GM18868 (cell line): Measurements from ENCODE around the gene IFI44L.

ENCODE experiments used
- ATAC-seq: cut with Tn5 transposase; IDR thresholded peaks from one replicate; pipeline ENCODE4 v1.9.1; 2021; ENCODE audit warnings: mild to moderate bottlenecking, moderate library complexity; ENCODE audit not compliant: unreplicated experiment

The IFI44L gene

GRCh38 chr1:78640462-78640861 is 20.2 kb downstream of the IFI44L start:
- peak; percentile 91 for ATAC-seq

GRCh38 chr1:78641558-78641957 is 21.3 kb downstream of the IFI44L start:
- peak; percentile 47 for ATAC-seq

DNA sequence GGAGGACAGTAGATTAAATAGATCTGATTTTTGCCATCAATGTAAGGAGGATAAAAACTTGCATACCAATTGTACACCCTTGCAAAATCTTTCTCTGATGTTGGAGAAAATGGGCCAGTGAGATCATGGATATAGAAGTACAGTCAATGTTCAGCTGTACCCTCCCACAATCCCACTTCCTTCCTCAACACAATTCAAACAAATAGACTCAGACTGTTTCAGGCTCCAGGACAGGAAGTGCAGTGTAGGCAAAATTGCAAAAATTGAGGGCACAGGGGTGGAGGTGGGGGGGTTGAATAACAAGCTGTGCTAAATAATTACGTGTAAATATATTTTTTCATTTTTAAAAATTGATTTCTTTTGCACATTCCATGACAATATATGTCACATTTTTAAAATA is 25.5 kb downstream of the IFI44L start:
- no peak for ATAC-seq

DNA sequence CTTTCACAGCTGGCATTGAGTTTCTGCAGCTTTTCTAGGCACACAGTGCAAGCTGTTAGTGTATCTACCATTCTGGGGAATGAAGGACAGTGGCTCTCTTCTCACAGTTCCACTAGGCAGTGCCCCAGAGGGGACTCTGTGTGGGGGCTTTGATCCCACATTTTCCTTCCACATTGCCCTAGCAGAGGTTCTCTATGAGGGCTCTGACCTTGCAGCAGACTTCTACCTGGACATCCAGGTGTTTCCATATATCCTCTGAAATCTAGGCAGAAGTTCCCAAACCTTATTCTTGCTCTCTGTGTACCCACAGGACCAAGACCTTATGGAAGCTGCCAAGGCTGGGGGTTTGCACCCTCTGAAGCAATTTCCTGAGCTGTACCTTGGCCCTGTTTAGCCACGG is 27.0 kb downstream of the IFI44L start:
- no peak for ATAC-seq

DNA sequence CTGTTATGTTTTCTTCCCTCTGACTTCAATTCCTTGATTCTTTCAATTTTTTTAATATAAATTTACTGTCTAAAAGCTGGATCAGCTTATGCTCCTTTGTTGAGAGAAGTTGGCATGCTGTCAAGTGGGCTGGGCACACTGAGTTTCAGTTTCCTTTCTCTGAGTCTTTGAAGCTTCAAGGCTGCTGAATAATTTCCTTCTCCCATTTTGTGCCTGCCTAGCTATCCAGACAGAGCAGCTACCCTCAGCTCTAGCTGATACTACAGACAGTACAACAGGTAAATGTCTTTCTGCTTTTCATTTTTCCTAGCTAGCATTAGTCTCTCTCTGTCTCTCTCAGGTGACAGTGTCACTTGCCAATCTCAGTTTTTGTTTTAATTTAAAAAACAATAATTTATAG is 29.4 kb downstream of the IFI44L start, which contains the start of gene IFI44:
Gene IFI44, plus strand, starts transcription at position 204 of the 400 bp plus-strand sequence. CDS start 365 bp downstream, outside the sequence.
- peak; percentile 93 for ATAC-seq

DNA sequence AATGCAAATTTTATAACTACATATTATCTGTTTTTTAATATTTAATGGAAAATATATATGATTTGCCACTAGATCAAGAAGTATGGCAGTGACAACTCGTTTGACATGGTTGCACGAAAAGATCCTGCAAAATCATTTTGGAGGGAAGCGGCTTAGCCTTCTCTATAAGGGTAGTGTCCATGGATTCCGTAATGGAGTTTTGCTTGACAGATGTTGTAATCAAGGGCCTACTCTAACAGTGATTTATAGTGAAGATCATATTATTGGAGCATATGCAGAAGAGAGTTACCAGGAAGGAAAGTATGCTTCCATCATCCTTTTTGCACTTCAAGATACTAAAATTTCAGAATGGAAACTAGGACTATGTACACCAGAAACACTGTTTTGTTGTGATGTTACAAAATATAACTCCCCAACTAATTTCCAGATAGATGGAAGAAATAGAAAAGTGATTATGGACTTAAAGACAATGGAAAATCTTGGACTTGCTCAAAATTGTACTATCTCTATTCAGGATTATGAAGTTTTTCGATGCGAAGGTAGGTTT is 29.9 kb downstream of the IFI44L start:
- peak; percentile 37 for ATAC-seq

DNA sequence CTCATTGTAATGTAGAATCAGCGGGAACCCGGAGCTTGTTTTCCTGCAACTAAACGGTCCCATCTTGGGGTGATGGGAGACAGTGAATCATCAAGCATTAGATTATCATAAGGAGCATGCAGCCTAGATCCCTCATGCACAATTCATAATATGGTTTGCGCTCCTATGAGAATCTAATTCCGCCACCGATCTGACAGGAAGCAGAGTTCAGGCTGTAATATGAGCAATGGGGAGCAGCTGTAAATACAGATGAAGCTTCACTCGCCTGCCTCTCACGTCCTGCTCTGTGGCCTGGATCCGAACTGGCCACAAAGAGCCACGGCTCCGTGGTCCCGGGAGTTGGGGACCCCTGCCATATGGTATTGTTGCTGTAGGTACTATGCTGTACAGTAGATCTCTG is 31.0 kb downstream of the IFI44L start:
- ATAC-seq: no peak

DNA sequence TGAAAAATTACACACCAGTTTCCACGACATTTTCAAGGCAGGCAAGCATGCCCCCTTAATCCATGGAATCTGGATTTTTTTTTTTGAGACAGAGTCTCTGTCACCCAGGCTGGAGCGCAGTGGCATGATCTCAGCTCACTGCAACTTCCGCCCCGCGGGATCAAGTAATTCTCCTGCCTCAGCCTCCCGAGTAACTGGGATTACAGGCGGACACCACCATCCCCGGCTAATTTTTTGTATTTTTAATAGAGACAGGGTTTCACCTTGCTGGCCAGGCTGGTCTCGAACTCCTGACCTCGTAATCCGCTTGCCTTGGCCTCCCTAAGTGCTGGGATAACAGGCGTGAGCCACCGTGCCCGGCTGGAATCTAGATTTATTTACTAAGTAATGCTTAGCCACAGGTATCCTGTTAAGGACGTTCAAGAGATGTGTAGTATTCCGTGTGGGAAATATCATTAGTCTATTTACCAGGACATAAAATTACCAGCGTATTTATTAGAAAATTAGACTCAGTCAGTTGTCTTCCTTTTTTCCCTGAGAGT is 31.8 kb downstream of the IFI44L start:
- ATAC-seq: no peak

DNA sequence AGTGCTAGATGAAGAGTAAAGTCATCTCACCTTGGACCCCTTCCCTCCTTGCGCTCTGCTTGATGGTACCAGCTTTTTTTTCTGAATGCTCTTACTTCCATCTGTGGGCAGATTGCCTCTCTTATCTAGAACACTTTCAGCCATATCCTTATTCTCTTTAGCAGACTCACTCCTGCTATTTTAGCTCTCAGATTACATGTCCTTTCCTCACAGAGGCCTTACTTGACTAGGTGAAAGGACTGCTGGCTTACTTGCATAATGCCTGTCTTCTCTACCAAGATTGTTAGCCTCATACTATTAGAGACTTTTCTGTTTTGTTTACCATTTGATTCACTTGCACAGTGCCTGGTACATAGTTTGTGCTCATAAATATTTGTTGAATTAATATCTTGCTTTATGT is 38.7 kb downstream of the IFI44L start:
- ATAC-seq: no peak

DNA sequence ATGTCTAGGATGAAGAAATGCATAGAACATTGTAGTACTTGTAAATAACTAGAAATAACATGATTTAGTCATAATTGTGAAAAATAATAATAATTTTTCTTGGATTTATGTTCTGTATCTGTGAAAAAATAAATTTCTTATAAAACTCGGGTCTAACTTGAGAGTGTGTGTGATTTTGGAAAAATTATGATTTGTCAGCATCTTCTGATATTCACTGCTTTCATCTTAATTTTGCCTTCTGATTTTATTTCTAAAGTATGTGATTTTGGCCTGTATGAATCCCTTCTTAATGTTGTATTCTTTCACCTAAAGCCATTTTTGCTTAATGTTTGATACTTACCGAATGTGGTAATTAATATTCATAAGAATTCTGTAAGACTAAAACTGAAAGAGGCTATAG is 43.7 kb downstream of the IFI44L start:
- ATAC-seq: no peak

- ATAC-seq: no peak
Measured at GRCh38 chr1:78664763-78665162, 44.5 kb downstream of the IFI44L start.

DNA sequence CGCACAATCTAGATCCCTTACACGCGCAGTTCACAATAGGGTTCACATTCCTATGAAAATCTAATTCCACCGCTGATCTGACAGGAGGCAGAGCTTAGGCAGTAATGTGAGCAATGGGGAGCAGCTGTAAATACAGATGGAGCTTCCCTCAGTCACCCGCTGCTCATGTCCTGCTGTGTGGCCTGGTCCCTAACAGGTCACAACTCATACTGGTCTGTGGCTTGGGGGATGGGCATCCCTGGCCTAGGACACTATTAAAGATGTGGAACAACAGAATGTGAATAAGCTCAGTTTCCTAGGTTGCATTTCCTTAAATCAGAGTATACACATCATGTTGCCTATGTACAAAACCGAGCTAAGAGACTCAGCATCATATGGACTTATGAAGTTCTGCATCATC is 45.6 kb downstream of the IFI44L start:
- ATAC-seq: no peak

- ATAC-seq: no peak
Measured at GRCh38 chr1:78667939-78668338, 47.7 kb downstream of the IFI44L start.

- ATAC-seq: no peak
Measured at GRCh38 chr1:78668427-78668826, 48.2 kb downstream of the IFI44L start.

- no peak for ATAC-seq
Measured at GRCh38 chr1:78672428-78672827, 52.2 kb downstream of the IFI44L start.

DNA sequence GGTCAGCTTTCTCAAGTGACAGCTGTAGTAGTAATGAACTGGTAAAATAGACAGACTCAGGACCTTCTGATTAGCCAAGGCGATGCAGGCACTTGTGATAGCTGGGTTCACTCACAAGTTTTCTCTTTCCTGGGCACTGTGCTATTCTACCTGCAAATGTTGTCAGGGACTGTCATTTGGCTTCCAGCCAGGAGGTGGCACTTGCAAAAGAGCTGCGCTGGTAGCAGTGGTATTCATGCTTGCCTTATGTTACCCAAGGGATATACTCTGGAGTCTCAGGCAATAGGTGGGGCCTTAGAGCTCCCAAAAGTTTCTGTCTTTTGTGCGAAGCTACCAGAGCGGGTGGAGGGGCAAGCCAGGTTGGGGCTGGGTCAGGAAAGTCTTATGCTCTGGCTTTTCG is 52.9 kb downstream of the IFI44L start:
- ATAC-seq: no peak

- ATAC-seq: peak; percentile 46
Measured at GRCh38 chr1:78676347-78676982, 56.2 kb downstream of the IFI44L start.

DNA sequence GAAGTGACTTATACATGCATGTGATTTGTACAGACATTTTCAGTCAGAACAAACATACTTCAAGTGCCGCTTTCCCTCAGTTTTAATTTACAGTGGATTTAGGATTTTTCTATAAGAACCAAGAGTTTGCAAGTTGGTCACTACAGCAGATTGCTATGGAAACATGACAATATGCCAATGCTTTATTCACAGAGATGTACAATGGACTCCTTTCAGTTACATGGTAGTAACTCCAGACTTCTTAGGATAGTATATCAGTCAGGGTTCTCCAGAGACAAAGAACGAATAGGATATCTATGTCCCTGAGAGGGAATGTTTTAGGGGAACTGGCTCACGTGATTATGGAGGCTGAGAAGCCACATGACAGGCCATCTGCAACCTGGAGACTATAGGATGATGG is 56.7 kb downstream of the IFI44L start:
- ATAC-seq: no peak

GRCh38 chr1:78677788-78678187 is 57.5 kb downstream of the IFI44L start:
- no peak for ATAC-seq

- ATAC-seq: peak; percentile 81
Measured at GRCh38 chr1:78678324-78678723, 58.1 kb downstream of the IFI44L start.

GRCh38 chr1:78681265-78681664 is 61.0 kb downstream of the IFI44L start:
- ATAC-seq: no peak

DNA sequence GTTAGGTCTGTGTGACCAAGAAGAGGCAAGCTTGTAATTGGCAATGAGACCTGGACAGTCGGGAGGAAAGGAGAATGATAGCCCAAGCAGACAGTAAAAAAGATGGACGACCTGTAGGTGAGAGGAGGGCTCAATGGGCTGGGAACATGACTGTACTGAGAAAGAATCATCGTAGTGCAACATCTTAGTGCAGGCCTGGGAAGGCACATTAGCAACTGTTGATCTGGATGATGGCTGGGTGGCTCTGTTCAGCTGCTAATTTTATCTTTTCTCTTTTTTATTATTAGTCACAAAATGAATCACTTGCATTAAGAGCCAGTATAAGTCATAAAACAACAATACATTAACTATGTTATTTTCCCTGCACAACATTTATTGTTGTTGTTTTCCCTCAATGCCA is 62.2 kb downstream of the IFI44L start:
- no peak for ATAC-seq

DNA sequence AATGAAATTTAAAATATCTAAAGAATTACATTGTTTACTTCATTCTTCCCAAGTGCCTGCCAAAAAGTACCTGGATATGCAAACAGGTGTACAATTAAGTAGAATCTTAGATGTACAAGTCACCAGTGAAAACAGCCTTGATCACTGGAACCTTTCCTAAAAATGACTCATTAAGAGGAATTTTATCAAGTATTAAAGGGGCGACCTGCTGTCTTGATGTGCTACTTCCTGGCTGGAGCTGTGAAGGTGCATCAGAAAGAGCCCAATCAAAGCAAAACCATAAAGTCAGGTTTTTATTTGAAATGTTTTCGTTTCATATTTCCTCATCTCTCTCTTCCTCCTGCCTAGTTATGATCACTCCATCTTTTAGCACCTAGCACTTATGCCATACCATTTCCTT is 62.8 kb downstream of the IFI44L start:
- ATAC-seq: no peak
